ENCODE results near the gene MTA3. TPM values are rescaled to one million over a fixed set of nuclear protein-coding genes. Genes with fewer than 3 reads are reported as not detected.
A peak's percentile ranks its signal among the peaks of the same experiment; 100 is the strongest.

Gene MTA3
- total and polyA plus RNA-seq, 11 donors = 11.9 to 31.8 (median 23.3) TPM

- H3K27ac ChIP-seq = peak overlapping the region; percentile 57 to 97 (median 84)
- intact Hi-C loops (cut with DNase I) = loop anchor here in 1 of 10 donors (5.0 kb wide), 1 partner anchor 297 kb away; no protein-coding TSS in a partner anchor
- no peaks in the 10 kb centered on the region for H3K36me3 ChIP-seq
- DNase-seq (no peak), ATAC-seq (peak in 2 of 4 donors; percentile 3 to 7)
- H3K4me3 ChIP-seq = peak overlapping the region in 5 of 12 donors; percentile 61 to 81 (median 77)
- 71 to 85% (median 74%) methylated on average over 8 of the region's 8 CpGs for whole genome bisulfite sequencing, 4 donors
- peaks cover 0 to 6% (median 0%) of the 10 kb centered on the region in 9 donors for H3K27me3 ChIP-seq
- H3K9me3 ChIP-seq = no peaks in the 10 kb centered on the region
- TF ChIP-seq CTCF (IDR thresholded peaks at IDR 0.05) (peak in 4 of 12 donors; percentile 7 to 23 (median 16)), POLR2A (IDR thresholded peaks at IDR 0.05) (no peak)
- peaks cover 0 to 44% (median 16%) of the 10 kb centered on the region in 12 donors for H3K4me1 ChIP-seq
Measured at GRCh38 chr2:42794271-42795046, 226.0 kb downstream of the MTA3 start.

GRCh38 chr2:42795275-42795674, 226.8 kb downstream of the MTA3 start:
- ATAC-seq (no peak), DNase-seq (no peak)
- H3K27me3 ChIP-seq = peaks cover 0 to 6% (median 0%) of the 10 kb centered on the region in 9 donors
- H3K4me3 ChIP-seq = no peak overlapping the region
- no peaks in the 10 kb centered on the region for H3K36me3 ChIP-seq
- 89 to 97% (median 94%) methylated on average over 6 of the region's 6 CpGs for WGBS, 4 donors
- intact Hi-C loops (cut with DNase I) = no loop called here
- no peaks in the 10 kb centered on the region for H3K9me3 ChIP-seq
- peaks cover 0 to 41% (median 16%) of the 10 kb centered on the region in 12 donors for H3K4me1 ChIP-seq
- TF ChIP-seq POLR2A (IDR thresholded peaks at IDR 0.05) = no peak
- TF ChIP-seq CTCF (IDR thresholded peaks at IDR 0.05) = no peak
- H3K27ac ChIP-seq = peak overlapping the region in 9 of 12 donors; percentile 11 to 97 (median 53)

- ATAC-seq = peak in 3 of 4 donors; percentile 16 to 63 (median 54)
- Histone ChIP-seq H3K4me1 (peaks cover 0 to 44% (median 16%) of the 10 kb centered on the region in 12 donors), H3K9me3 (no peaks in the 10 kb centered on the region), H3K27me3 (peaks cover 0 to 6% (median 0%) of the 10 kb centered on the region in 9 donors), H3K36me3 (no peaks in the 10 kb centered on the region), H3K27ac (peak overlapping the region in 10 of 12 donors; percentile 11 to 97 (median 30)), H3K4me3 (no peak overlapping the region)
- no peak for TF ChIP-seq CTCF (IDR thresholded peaks at IDR 0.05)
- TF ChIP-seq POLR2A (IDR thresholded peaks at IDR 0.05) = no peak
- peak in 2 of 5 donors; percentile 65 to 69 for DNase-seq
- intact Hi-C loops (cut with DNase I) = no loop called here
- 39 to 43% (median 42%) methylated on average over 3 of the region's 3 CpGs for WGBS, 4 donors
Measured at GRCh38 chr2:42795841-42796301, 227.4 kb downstream of the MTA3 start.
